Natural killer cell (primary cell): ENCODE measurements around the gene RYR3. TPM values are rescaled to one million over a fixed set of nuclear protein-coding genes. Genes with fewer than 3 reads are reported as not detected.

ENCODE experiments used
- ATAC-seq, 3 donors: fragments of 150-1000 bp in 2 of 3; fragments of 200-7000 bp in 1 of 3; cut with Tn5 transposase; 1 replicate in 1 of 3; 2 replicates in 2 of 3; pipeline ENCODE4 v1.10.0; 2021; ENCODE audit warnings: mild to moderate bottlenecking in 2 of 3, moderate library complexity in 2 of 3
- DNase-seq, 2 donors: peaks; one replicate each; pipeline versions ENCODE4 v3.0.0 to v3.0.0-alpha.2; 2013 to 2021; ENCODE audit warnings: mixed read lengths in 1 of 2
- H3K27ac ChIP-seq: one replicate; pipeline ENCODE4 v1.5.1; 2013; ENCODE audit warnings: mild to moderate bottlenecking, low read length
- H3K27me3 ChIP-seq: one replicate; pipeline ENCODE4 v1.6.1; 2013; ENCODE audit warnings: low read length; ENCODE audit not compliant: control insufficient read depth, insufficient read depth
- H3K36me3 ChIP-seq: one replicate; pipeline ENCODE4 v1.6.1; 2013; ENCODE audit warnings: low read length; ENCODE audit not compliant: control insufficient read depth, insufficient read depth
- H3K4me1 ChIP-seq: one replicate; pipeline ENCODE4 v1.6.1; 2013; ENCODE audit warnings: low read length; ENCODE audit not compliant: control insufficient read depth, insufficient read depth
- H3K4me3 ChIP-seq: one replicate; pipeline ENCODE4 v1.5.1; 2013; ENCODE audit warnings: low read length
- H3K9me3 ChIP-seq: one replicate; pipeline ENCODE4 v1.6.1; 2013; ENCODE audit warnings: low read length; ENCODE audit not compliant: control insufficient read depth, insufficient read depth
- H3K27ac Mint-ChIP-seq, 2 donors: one replicate each; pipeline ENCODE4 v1.8.0; 2022; ENCODE audit warnings: mild to moderate bottlenecking in 2 of 2, mixed read lengths in 2 of 2, moderate library complexity in 1 of 2
- H3K27me3 Mint-ChIP-seq, 2 donors: one replicate each; pipeline ENCODE4 v1.8.0; 2022; ENCODE audit warnings: low read depth in 2 of 2, mixed read lengths in 2 of 2
- H3K36me3 Mint-ChIP-seq: one replicate; pipeline ENCODE4 v1.8.0; 2022; ENCODE audit warnings: mixed read lengths
- H3K4me1 Mint-ChIP-seq, 2 donors: one replicate each; pipeline ENCODE4 v1.8.0; 2022; ENCODE audit warnings: mixed read lengths in 2 of 2
- H3K4me3 Mint-ChIP-seq: one replicate; pipeline ENCODE4 v1.8.0; 2022; ENCODE audit warnings: mild to moderate bottlenecking, moderate library complexity, mixed read lengths
- H3K9me3 Mint-ChIP-seq, 2 donors: one replicate each; pipeline ENCODE4 v1.8.0; 2022; ENCODE audit warnings: mixed read lengths in 2 of 2
- WGBS: methylation state at CpG from one replicate; pipeline ENCODE4 v1.1.7; 2013; ENCODE audit warnings: missing lambda C conversion rate; ENCODE audit not compliant: insufficient coverage; 5-methylcytosine and 5-hydroxymethylcytosine counted together
- intact Hi-C: fragments of 100-400 bp; cut with micrococcal nuclease; formaldehyde crosslinking; loops from one replicate; pipeline ENCODE4 v1.14.2; 2022
- total RNA-seq, 4 donors: library from RNA; stranded (reverse); fragments of 120-200 nt in 1 of 4; gene quantifications; one replicate each; pipeline versions ENCODE4 v1.2.3 to v1.2.4, GENCODE V29; 2013 to 2022
- TF ChIP-seq, protein P1 (sequence below): fragments of 200-600 bp; IDR thresholded peaks from one replicate; pipeline ENCODE4 v1.8.0; 2022; ENCODE audit warnings: antibody characterized with exemption

The RYR3 gene
- total RNA-seq, 3 donors from 2014 or later (not counting 1 experiment from before 2014, with no cell fraction given) = 0.09 to 6.2 TPM; not detected in 1

DNA sequence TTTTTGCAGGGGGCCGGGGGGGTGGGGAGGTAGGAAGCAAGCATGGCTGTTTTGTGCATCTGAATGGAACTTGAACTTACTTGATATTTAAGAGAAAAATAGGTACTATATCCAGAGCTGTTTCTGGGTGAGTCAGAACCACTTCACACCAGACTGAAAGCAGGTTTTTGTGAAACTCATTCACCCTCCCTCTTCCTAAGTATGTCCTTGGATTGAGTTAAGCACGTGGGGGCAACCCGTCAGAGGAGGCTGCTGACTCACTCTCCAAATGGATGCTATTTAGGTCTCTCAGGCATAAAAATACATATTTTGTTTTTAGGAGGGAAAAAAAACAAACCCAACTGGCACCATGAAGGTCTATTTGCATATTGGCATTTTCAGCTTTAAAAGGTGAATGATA, 270.3 kb downstream of the RYR3 start:
- Mint-ChIP-seq H3K4me3 (no peak overlapping the region), H3K27me3 (peaks cover 0 to 5% of the 10 kb centered on the region in 2 donors), H3K9me3 (peaks cover 0 to 4% of the 10 kb centered on the region in 2 donors), H3K36me3 (no peaks in the 10 kb centered on the region), H3K27ac (no peak overlapping the region), H3K4me1 (no peaks in the 10 kb centered on the region)
- Histone ChIP-seq H3K36me3 (no peaks in the 10 kb centered on the region), H3K4me1 (no peaks in the 10 kb centered on the region), H3K9me3 (no peaks in the 10 kb centered on the region), H3K4me3 (no peak overlapping the region), H3K27me3 (no peaks in the 10 kb centered on the region), H3K27ac (no peak overlapping the region)
- DNase-seq = no peak
- intact Hi-C loops = no loop called here
- no peak for ATAC-seq
- TF ChIP-seq, protein P1, sequence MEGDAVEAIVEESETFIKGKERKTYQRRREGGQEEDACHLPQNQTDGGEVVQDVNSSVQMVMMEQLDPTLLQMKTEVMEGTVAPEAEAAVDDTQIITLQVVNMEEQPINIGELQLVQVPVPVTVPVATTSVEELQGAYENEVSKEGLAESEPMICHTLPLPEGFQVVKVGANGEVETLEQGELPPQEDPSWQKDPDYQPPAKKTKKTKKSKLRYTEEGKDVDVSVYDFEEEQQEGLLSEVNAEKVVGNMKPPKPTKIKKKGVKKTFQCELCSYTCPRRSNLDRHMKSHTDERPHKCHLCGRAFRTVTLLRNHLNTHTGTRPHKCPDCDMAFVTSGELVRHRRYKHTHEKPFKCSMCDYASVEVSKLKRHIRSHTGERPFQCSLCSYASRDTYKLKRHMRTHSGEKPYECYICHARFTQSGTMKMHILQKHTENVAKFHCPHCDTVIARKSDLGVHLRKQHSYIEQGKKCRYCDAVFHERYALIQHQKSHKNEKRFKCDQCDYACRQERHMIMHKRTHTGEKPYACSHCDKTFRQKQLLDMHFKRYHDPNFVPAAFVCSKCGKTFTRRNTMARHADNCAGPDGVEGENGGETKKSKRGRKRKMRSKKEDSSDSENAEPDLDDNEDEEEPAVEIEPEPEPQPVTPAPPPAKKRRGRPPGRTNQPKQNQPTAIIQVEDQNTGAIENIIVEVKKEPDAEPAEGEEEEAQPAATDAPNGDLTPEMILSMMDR = no peak
- WGBS = 28% methylated on average over 2 of the region's 3 CpGs

DNA sequence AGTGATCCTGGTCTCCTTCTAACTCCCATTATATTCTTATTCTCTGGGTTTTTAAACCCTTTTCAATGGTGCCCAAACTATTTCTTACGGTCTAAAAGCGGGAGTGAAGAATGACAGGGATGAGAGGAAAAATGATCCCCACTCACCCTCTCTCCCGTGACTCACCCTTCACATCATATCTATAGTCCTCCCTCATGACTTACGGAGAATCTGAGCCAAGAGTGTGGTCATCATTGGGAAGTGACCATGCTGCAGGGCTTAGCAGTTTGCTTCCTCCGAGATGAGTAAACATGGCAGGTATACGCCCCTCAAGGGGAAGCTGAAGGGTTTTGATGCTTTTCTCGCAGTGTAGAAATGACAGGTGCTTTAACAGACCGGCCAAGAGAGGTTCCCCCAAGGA, 274.0 kb downstream of the RYR3 start:
- TF ChIP-seq, protein P1 = no peak
- Histone ChIP-seq H3K27ac (no peak overlapping the region), H3K4me3 (no peak overlapping the region), H3K36me3 (no peaks in the 10 kb centered on the region), H3K27me3 (no peaks in the 10 kb centered on the region), H3K9me3 (no peaks in the 10 kb centered on the region), H3K4me1 (no peaks in the 10 kb centered on the region)
- H3K4me1 Mint-ChIP-seq = no peaks in the 10 kb centered on the region
- DNase-seq = no peak
- H3K36me3 Mint-ChIP-seq = no peaks in the 10 kb centered on the region
- WGBS = 91% methylated on average over 7 of the region's 8 CpGs
- ATAC-seq = no peak
- no peak overlapping the region for H3K27ac Mint-ChIP-seq
- intact Hi-C loops = no loop called here
- peaks cover 0 to 2% of the 10 kb centered on the region in 2 donors for H3K9me3 Mint-ChIP-seq
- no peak overlapping the region for H3K4me3 Mint-ChIP-seq
- peaks cover 0 to 2% of the 10 kb centered on the region in 2 donors for H3K27me3 Mint-ChIP-seq

DNA sequence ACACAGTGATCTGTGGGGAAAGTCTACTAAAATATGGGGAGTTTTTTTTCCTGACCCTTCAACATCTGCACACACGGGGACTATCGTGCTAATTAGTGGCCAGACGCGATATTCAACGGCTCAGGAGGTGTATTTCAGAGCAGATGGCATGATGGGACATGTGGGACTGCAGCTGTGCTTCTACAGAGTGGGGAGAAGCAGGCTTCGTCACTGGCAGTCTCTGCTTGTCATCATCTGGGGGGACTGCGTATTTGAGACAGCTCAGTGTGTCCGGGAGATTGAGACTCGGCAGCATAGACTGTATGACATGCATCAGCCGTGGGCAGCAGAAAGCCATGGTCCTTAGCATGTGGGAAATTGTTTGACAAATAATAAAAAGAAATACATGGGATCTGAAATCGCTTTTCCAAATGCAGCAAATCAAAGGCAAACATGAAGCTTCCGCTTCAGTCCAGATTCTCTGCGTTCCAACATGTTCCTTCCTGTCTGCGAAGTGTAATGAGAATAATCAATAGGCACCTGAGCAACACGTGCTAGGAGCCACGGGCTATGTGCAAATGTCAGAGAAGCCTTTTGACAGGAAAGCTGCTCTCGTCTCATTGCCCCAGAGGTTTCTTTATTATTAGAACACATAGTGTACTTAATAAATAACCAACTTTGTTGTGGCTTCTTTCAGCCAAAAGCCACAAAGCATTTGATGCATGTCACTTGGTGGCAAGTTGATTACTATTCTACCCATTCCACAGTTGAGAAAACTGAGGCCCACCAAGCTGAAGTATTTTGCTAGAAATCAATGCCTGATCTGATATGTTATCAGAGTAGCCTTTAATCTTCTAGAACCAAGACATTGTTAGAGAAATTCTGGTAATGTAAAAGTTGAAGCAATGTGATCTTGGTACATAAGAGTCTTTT, 276.3 kb downstream of the RYR3 start:
- TF ChIP-seq, protein P1 = no peak
- no peaks in the 10 kb centered on the region for H3K36me3 Mint-ChIP-seq
- no peak for ATAC-seq
- no peak overlapping the region for H3K27ac Mint-ChIP-seq
- DNase-seq = no peak
- Histone ChIP-seq H3K27ac (no peak overlapping the region), H3K4me3 (no peak overlapping the region), H3K27me3 (no peaks in the 10 kb centered on the region), H3K36me3 (no peaks in the 10 kb centered on the region), H3K9me3 (no peaks in the 10 kb centered on the region), H3K4me1 (no peaks in the 10 kb centered on the region)
- WGBS = 88% methylated on average over 16 of the region's 17 CpGs
- intact Hi-C loops = no loop called here
- no peak overlapping the region for H3K4me3 Mint-ChIP-seq
- no peaks in the 10 kb centered on the region for H3K4me1 Mint-ChIP-seq
- H3K27me3 Mint-ChIP-seq = peaks cover under 1 to 3% of the 10 kb centered on the region in 2 donors
- peaks cover 0 to 2% of the 10 kb centered on the region in 2 donors for H3K9me3 Mint-ChIP-seq
